ENCODE results near the gene ABHD17A. TPM values are rescaled to one million over a fixed set of nuclear protein-coding genes. Genes with fewer than 3 reads are reported as not detected.

The ABHD17A gene
- total and polyA plus RNA-seq, 9 of the 15 experiments (the other 6 are each of a cell fraction or from before 2014, with no cell fraction given): 0.04 to 135 (median 21.8) TPM; not detected in 1

- TF ChIP-seq PHF20 (IDR thresholded peaks at IDR 0.05; ENCODE audit: partially characterized antibody): no peak
- no peak for TF ChIP-seq ZKSCAN8 (CRISPR knock-in tag; IDR thresholded peaks at IDR 0.05)
- TF ChIP-seq ZKSCAN1 (IDR thresholded peaks at IDR 0.05; ENCODE audit: low read depth, low read length): no peak
- 0 out of 2 replicates have a peak, but pooled peaks have one; percentile 3 for TF ChIP-seq VEZF1 (CRISPR knock-in tag; IDR thresholded peaks at IDR 0.05)
- TF ChIP-seq ESRRB (CRISPR knock-in tag; IDR thresholded peaks at IDR 0.05; ENCODE audit: borderline replicate concordance): no peak
- no peak for TF ChIP-seq ZNF140 (CRISPR knock-in tag; IDR thresholded peaks at IDR 0.05)
- TF ChIP-seq ZNF830 (CRISPR knock-in tag; IDR thresholded peaks at IDR 0.05): no peak
- TF ChIP-seq BRF2 (IDR thresholded peaks at IDR 0.05; ENCODE audit: borderline replicate concordance, insufficient read depth, insufficient read length): no peak
- TF ChIP-seq TSHZ1 (CRISPR knock-in tag; IDR thresholded peaks at IDR 0.05): no peak
- no peak for TF ChIP-seq PHF8 (IDR thresholded peaks at IDR 0.05; ENCODE audit: borderline replicate concordance, low read length)
- TF ChIP-seq GABPA (tag; conservative IDR thresholded peaks at IDR 0.05; ENCODE audit: low read depth): peak; percentile 23; the same call in 1 of the 2 replicates
- no peak for TF ChIP-seq CREM (IDR thresholded peaks at IDR 0.05; ENCODE audit: low read depth)
- no peak for TF ChIP-seq FOXJ3 (CRISPR knock-in tag; IDR thresholded peaks at IDR 0.05)
- no peak for TF ChIP-seq NRF1 (conservative IDR thresholded peaks at IDR 0.05 in 1 of 2, IDR thresholded peaks at IDR 0.05 in 1 of 2)
- TF ChIP-seq SAFB (IDR thresholded peaks at IDR 0.05; ENCODE audit: borderline replicate concordance, low read depth, low read length): no peak
Measured at GRCh38 chr19:1872807-1873523, 12.3 kb downstream of the ABHD17A start (continued).

Data from K562 (cell line).